CD4-positive, alpha-beta T cell treated with Interleukin-17A for 4 hours (primary cell): ENCODE measurements around the gene ZNF20.

Source experiments
- DNase-seq: peaks from one replicate; pipeline ENCODE4 v3.0.0-alpha.2; 2020; ENCODE audit warnings: mixed read lengths

ZNF20 gene

GRCh38 chr19:12139885-12140544 is at the start of gene ZNF20:
Gene ZNF20 (minus strand): TSS chr19:12140350. CDS start chr19:12140182, 168 bp downstream.
- DNase-seq: peak; percentile 95

GRCh38 chr19:12187625-12188024 is 47.5 kb upstream of the ZNF20 start:
- DNase-seq: no peak

GRCh38 chr19:12180377-12180776 is 40.2 kb upstream of the ZNF20 start:
- DNase-seq: no peak

- no peak for DNase-seq
Measured at GRCh38 chr19:12166626-12167025, 26.5 kb upstream of the ZNF20 start.

- DNase-seq: no peak
Measured at GRCh38 chr19:12163826-12164225, 23.7 kb upstream of the ZNF20 start.

- peak; percentile 91 for DNase-seq
Measured at GRCh38 chr19:12162882-12163806, 23.0 kb upstream of the ZNF20 start, which contains the start of gene ZNF136. Gene ZNF136 (plus strand): TSS chr19:12163096. CDS start chr19:12163204, 108 bp downstream.

- DNase-seq: no peak
Measured at GRCh38 chr19:12162513-12162881, 22.3 kb upstream of the ZNF20 start.

GRCh38 chr19:12159773-12160414 is 19.7 kb upstream of the ZNF20 start:
- DNase-seq: no peak

- DNase-seq: peak; percentile 34
Measured at GRCh38 chr19:12156223-12157058, 16.3 kb upstream of the ZNF20 start, which contains the start of gene ZNF625. Gene ZNF625 (minus strand): TSS chr19:12156734. CDS start chr19:12156558, 176 bp downstream.

- no peak for DNase-seq
Measured at GRCh38 chr19:12155324-12155860, 15.2 kb upstream of the ZNF20 start.

- DNase-seq: no peak
Measured at GRCh38 chr19:12145348-12145747, 5.2 kb upstream of the ZNF20 start.

- no peak for DNase-seq
Measured at GRCh38 chr19:12141405-12141736, 1.2 kb upstream of the ZNF20 start.

GRCh38 chr19:12140545-12141404 is 625 bp upstream of the ZNF20 start:
- DNase-seq: peak; percentile 95

- DNase-seq: no peak
Measured at GRCh38 chr19:12139269-12139668, 881 bp downstream of the ZNF20 start.

GRCh38 chr19:12137221-12137940 is 2.8 kb downstream of the ZNF20 start:
- DNase-seq: peak; percentile 44

- no peak for DNase-seq
Measured at GRCh38 chr19:12133069-12133468, 7.1 kb downstream of the ZNF20 start.

- DNase-seq: peak; percentile 25
Measured at GRCh38 chr19:12126707-12127106, 13.4 kb downstream of the ZNF20 start.

GRCh38 chr19:12117201-12117970 is 22.8 kb downstream of the ZNF20 start:
- DNase-seq: no peak

GRCh38 chr19:12113121-12113520 is 27.0 kb downstream of the ZNF20 start:
- no peak for DNase-seq

- no peak for DNase-seq
Measured at GRCh38 chr19:12112701-12113100, 27.4 kb downstream of the ZNF20 start.
